K562 (cell line): Measurements from ENCODE around the gene UBXN10. TPM values are rescaled to one million over a fixed set of nuclear protein-coding genes. Genes with fewer than 3 reads are reported as not detected.

Experiments used
- ATAC-seq: fragments of 200-7000 bp; cut with Tn5 transposase; 3 replicates; pipeline ENCODE4 v1.9.1; 2020; ENCODE audit warnings: moderate library complexity
- BruUV-seq: library from RNA; stranded (reverse); fragments of 400-500 nt; replicated peaks from 2 replicates; lab custom pipeline; 2021; lab: Mats Ljungman, UMichigan
- CTCF ChIA-PET: fragments of 300-600 bp; formaldehyde crosslinking; extraction: SDS; loops from one replicate; lab custom pipeline; 2021; ENCODE audit warnings: low intra/inter-chr PET ratio; lab: Yijun Ruan, JAX
- POLR2A ChIA-PET: fragments of 300-600, 350-650 bp; sonication (Branson Sonifier 250); formaldehyde crosslinking; extraction: SDS; loops from one replicate; lab custom pipeline; 2021; ENCODE audit warnings: antibody characterized with exemption, inconsistent platforms; lab: Yijun Ruan, JAX
- DNase-seq, 4 experiments: peaks; one replicate each; pipeline versions ENCODE4 v3.0.0 to v3.0.0-alpha.2; 2011 to 2018; ENCODE audit warnings: low spot score in 3 of 4, mixed read lengths in 3 of 4; ENCODE audit errors: extremely low read depth in 1 of 4
- FAIRE-seq: peaks from 2 replicates; lab custom pipeline; 2011; peaks lifted over from hg19 to GRCh38; lab: Jason Lieb, UNC
- H2AFZ ChIP-seq: 2 replicates; pipeline ENCODE4 v1.6.0; 2011; ENCODE audit warnings: low read depth, low read length, control low read depth, inconsistent platforms
- H3K27ac ChIP-seq: fragments of 200-600 bp; 3 replicates; pipeline ENCODE4 v1.8.0; 2011; ENCODE audit warnings: low read depth, mild to moderate bottlenecking, control low read depth, inconsistent platforms, low read length, moderate library complexity, mixed read lengths; ENCODE audit errors: extremely low read depth
- H3K27me3 ChIP-seq, 2 experiments: fragments of 300-600 bp in 1 of 2; 2 replicates in 1 of 2; 3 replicates in 1 of 2; pipeline versions ENCODE4 v1.6.0 to v1.8.0; 2011; ENCODE audit warnings: inconsistent platforms in 2 of 2, low read length in 2 of 2, mild to moderate bottlenecking in 1 of 2, mixed read lengths in 1 of 2, moderate library complexity in 1 of 2; ENCODE audit not compliant: control insufficient read depth in 2 of 2, insufficient read depth in 2 of 2
- H3K36me3 ChIP-seq: fragments of 300-600 bp; 3 replicates; pipeline ENCODE4 v1.8.0; 2011; ENCODE audit warnings: mild to moderate bottlenecking, low read length, inconsistent platforms; ENCODE audit not compliant: control insufficient read depth, insufficient read depth
- H3K4me1 ChIP-seq, 2 experiments: fragments of 200-600 bp in 1 of 2; replicated peaks in 1 of 2; 2 replicates in 1 of 2; 3 replicates in 1 of 2; pipeline versions ENCODE4 v1.5.1 to v1.8.0; 2011; ENCODE audit warnings: inconsistent platforms in 2 of 2, low read length in 2 of 2, mild to moderate bottlenecking in 1 of 2, mixed read lengths in 1 of 2, moderate library complexity in 1 of 2; ENCODE audit not compliant: control insufficient read depth in 2 of 2, insufficient read depth in 2 of 2
- H3K4me2 ChIP-seq: 2 replicates; pipeline ENCODE4 v1.6.1; 2011; ENCODE audit warnings: low read length, control low read depth, inconsistent platforms, mixed read lengths; ENCODE audit not compliant: insufficient read depth
- H3K4me3 ChIP-seq: fragments of 200-600 bp; sonication (generic), shearing (Covaris generic); 2 replicates; pipeline ENCODE4 v1.5.1; 2016; ENCODE audit warnings: control low read depth, inconsistent platforms
- H3K79me2 ChIP-seq: fragments of 200-600 bp; 3 replicates; pipeline ENCODE4 v1.8.0; 2011; ENCODE audit warnings: low read length, inconsistent platforms; ENCODE audit not compliant: control insufficient read depth, insufficient read depth
- H3K9ac ChIP-seq, 2 experiments: 2 replicates each; pipeline versions ENCODE4 v1.6.0 to v1.6.1; 2011; ENCODE audit warnings: low read depth in 2 of 2, low read length in 2 of 2, control low read depth in 1 of 2, inconsistent platforms in 1 of 2, mild to moderate bottlenecking in 1 of 2, mixed read lengths in 1 of 2; ENCODE audit not compliant: insufficient read depth in 1 of 2
- H3K9me1 ChIP-seq: one replicate; pipeline ENCODE4 v1.6.0; 2011; ENCODE audit warnings: inconsistent platforms, mild to moderate bottlenecking, low read length, moderate library complexity; ENCODE audit not compliant: control insufficient read depth, insufficient read depth
- H3K9me3 ChIP-seq: replicated peaks from 2 replicates; pipeline ENCODE4 v1.5.1; 2011; ENCODE audit warnings: low read depth, low read length, inconsistent platforms; ENCODE audit not compliant: control insufficient read depth, insufficient read depth
- H4K20me1 ChIP-seq: replicated peaks from 2 replicates; pipeline ENCODE4 v1.6.1; 2011; ENCODE audit warnings: low read length, inconsistent platforms, mixed read lengths; ENCODE audit not compliant: control insufficient read depth, insufficient read depth
- C11orf30 ChIP-seq: fragments of 450-650 bp; IDR thresholded peaks from 2 replicates; pipeline ENCODE4 v1.6.1; 2016; ENCODE audit warnings: low read depth, mild to moderate bottlenecking
- CBFB ChIP-seq: sonication (generic); formaldehyde crosslinking; IDR thresholded peaks from 2 replicates; pipeline ENCODE4 v1.4.0; 2020; ENCODE audit warnings: mild to moderate bottlenecking, missing genetic modification reagents
- FOSL1 ChIP-seq: fragments of 200-800 bp; sonication (Bioruptor generic); conservative IDR thresholded peaks from 2 replicates; pipeline ENCODE4 v1.6.1; 2016; ENCODE audit warnings: missing genetic modification characterization, missing compliant biosample characterization
- HDGF ChIP-seq: fragments of 450-650 bp; IDR thresholded peaks from 2 replicates; pipeline ENCODE4 v1.6.1; 2016
- IFI16 ChIP-seq: fragments of 250-450 bp; sonication (Bioruptor Pico); IDR thresholded peaks from 2 replicates; pipeline ENCODE4 v2.1.2; 2022; ENCODE audit warnings: mild to moderate bottlenecking, inconsistent platforms
- MAFK ChIP-seq: IDR thresholded peaks from 2 replicates; pipeline ENCODE4 v1.6.1; 2011; ENCODE audit warnings: low read length, improper control_type of control experiment
- NELFE ChIP-seq: IDR thresholded peaks from 2 replicates; pipeline ENCODE4 v1.6.1; 2011; ENCODE audit warnings: mild to moderate bottlenecking; ENCODE audit not compliant: insufficient read depth, insufficient read length
- PHB ChIP-seq: fragments of 250-450 bp; sonication (Bioruptor Pico); IDR thresholded peaks from 2 replicates; pipeline ENCODE4 v1.5.0; 2021
- RFX7 ChIP-seq: fragments of 250-450 bp; sonication (Bioruptor Pico); IDR thresholded peaks from 2 replicates; pipeline ENCODE4 v1.5.1; 2021; ENCODE audit warnings: mild to moderate bottlenecking
- SMARCA4 ChIP-seq: fragments of 450-650 bp; IDR thresholded peaks from 2 replicates; pipeline ENCODE4 v1.6.1; 2016
- ZBTB7A ChIP-seq: IDR thresholded peaks from 2 replicates; pipeline ENCODE4 v1.6.1; 2011; ENCODE audit warnings: low read depth, mild to moderate bottlenecking, low read length, moderate library complexity, borderline replicate concordance; ENCODE audit not compliant: control insufficient read depth
- ZNF586 ChIP-seq: fragments of 450-650 bp; formaldehyde crosslinking; conservative IDR thresholded peaks from 2 replicates; pipeline ENCODE4 v1.4.0; 2020; ENCODE audit warnings: mild to moderate bottlenecking, moderate library complexity
- WGBS: fragments of 100-300 bp; shearing (Covaris generic); methylation state at CpG from one replicate; pipeline ENCODE4 v1.1.6; 2016; ENCODE audit warnings: low coverage, mixed read lengths; ENCODE audit not compliant: insufficient coverage; ENCODE audit errors: missing lambda C conversion rate; 5-methylcytosine and 5-hydroxymethylcytosine counted together
- in situ Hi-C: fragments of 300-500 bp; cut with MboI; formaldehyde crosslinking; loops from 4 replicates; pipeline ENCODE4 v1.15.0; 2018; ENCODE audit warnings: inconsistent platforms, mixed read lengths
- intact Hi-C: fragments of 100-400 bp; cut with micrococcal nuclease; formaldehyde crosslinking; loops from 2 replicates; pipeline ENCODE4 v1.14.2; 2022
- polyA plus RNA-seq, 8 experiments: library from polyadenylated mRNA; depleted of rRNA in 4 of 8; stranded (reverse) in 5 of 8; unstranded in 3 of 8; fragments of >200 nt; fragmentation: Nextera tagmentation in 2 of 8; fragmentation: Illumina TruSeq in 1 of 8; extraction: Ambion mirVana in 2 of 8; extraction: Trizol in 1 of 8; gene quantifications; 2 replicates each; pipeline versions ENCODE4 v1.2.1 to v1.2.3, GENCODE V29; 2011 to 2014; ENCODE audit warnings: inconsistent platforms in 1 of 8, missing spikeins in 1 of 8
- total RNA-seq, 7 experiments: library from RNA; depleted of rRNA in 6 of 7; stranded (reverse); fragments of >200 nt in 6 of 7; fragmentation: Illumina TruSeq in 2 of 7; extraction: Trizol in 2 of 7; gene quantifications; 2 replicates each; pipeline versions ENCODE4 v1.2.1 to v1.2.3, GENCODE V29; 2011 to 2021; ENCODE audit warnings: low replicate concordance in 1 of 7
- TF ChIP-seq, protein P1 (sequence below): sonication (generic); formaldehyde crosslinking; IDR thresholded peaks from 2 replicates; pipeline ENCODE4 v1.8.0; 2022; ENCODE audit warnings: missing genetic modification reagents, mild to moderate bottlenecking, moderate library complexity, borderline replicate concordance
- TF ChIP-seq, protein P2 (sequence below): fragments of 250-450 bp; sonication (Bioruptor Pico); IDR thresholded peaks from 2 replicates; pipeline ENCODE4 v1.8.0; 2022; ENCODE audit warnings: moderate library complexity, mild to moderate bottlenecking, inconsistent platforms
- TF ChIP-seq, protein P3 (sequence below), 3 experiments: fragments of 200-800 bp in 1 of 3; fragments of 250-450 bp in 1 of 3; fragments of 450-650 bp in 1 of 3; sonication (Bioruptor Pico) in 1 of 3; sonication (Bioruptor generic) in 1 of 3; formaldehyde crosslinking in 1 of 3; IDR thresholded peaks; 2 replicates each; pipeline versions ENCODE4 v1.6.1 to v1.8.0; 2016 to 2022; ENCODE audit warnings: mild to moderate bottlenecking in 2 of 3, missing genetic modification characterization in 2 of 3, missing compliant biosample characterization in 1 of 3, moderate library complexity in 1 of 3
- TF ChIP-seq, protein P4 (sequence below): fragments of 450-650 bp; IDR thresholded peaks from 2 replicates; pipeline ENCODE4 v1.6.1; 2018; ENCODE audit not compliant: partially characterized antibody

UBXN10 gene
- total and polyA plus RNA-seq, 9 of the 15 experiments (the other 6 are each of a cell fraction or from before 2014, with no cell fraction given) = 10.7 to 17.7 (median 13.6) TPM

DNA sequence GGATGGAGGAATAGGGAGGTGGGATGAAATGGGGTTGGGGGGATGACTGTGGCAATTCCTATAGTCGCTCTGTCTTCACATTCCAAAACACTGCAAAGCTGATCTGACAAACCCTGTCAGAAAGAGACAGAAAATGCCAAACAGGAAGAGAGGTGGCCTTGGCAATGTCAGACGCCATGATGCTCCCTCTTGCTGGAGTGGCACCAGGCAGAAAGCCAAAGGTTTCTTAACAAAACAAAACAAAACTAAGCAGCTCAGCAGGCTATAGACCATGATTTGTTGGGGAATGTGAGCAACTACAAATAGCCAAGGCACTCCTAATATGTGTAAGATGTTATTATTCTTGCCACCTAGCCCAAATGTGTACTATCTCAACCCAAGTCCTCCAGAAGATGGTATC lies 43.3 kb downstream of the UBXN10 start:
- Histone ChIP-seq H3K4me1 (no peaks in the 10 kb centered on the region), H3K9ac (no peak overlapping the region), H3K9me1 (no peaks in the 10 kb centered on the region), H3K27me3 (peaks cover 39 to 51% of the 10 kb centered on the region in 2 experiments), H3K4me3 (no peak overlapping the region), H3K36me3 (no peaks in the 10 kb centered on the region), H3K4me2 (no peak overlapping the region), H3K9me3 (no peaks in the 10 kb centered on the region), H3K27ac (no peak overlapping the region), H4K20me1 (no peaks in the 10 kb centered on the region; the same call in 1 of the 2 replicates), H3K79me2 (no peaks in the 10 kb centered on the region), H2AFZ (no peak overlapping the region)
- DNase-seq (no peak), ATAC-seq (no peak), FAIRE-seq (no peak)
- CTCF ChIA-PET = no interaction called here
- WGBS = 0% methylated on average over 2 of the region's 2 CpGs
- POLR2A ChIA-PET = interaction anchor here (0.6 to 1.2 kb wide), 2 partner anchors 9 to 11 kb away, joined by 3 to 7 read pairs; no protein-coding TSS in a partner anchor
- in situ Hi-C loops = no loop called here
- intact Hi-C loops = no loop called here
- no TSS peak for BruUV-seq
- TF ChIP-seq NELFE = no peak
- no peak for TF ChIP-seq C11orf30
- TF ChIP-seq SMARCA4 = no peak
- no peak for TF ChIP-seq IFI16
- no peak for TF ChIP-seq FOSL1 (tag)
- TF ChIP-seq PHB (CRISPR knock-in tag) = no peak
- no peak for TF ChIP-seq ZBTB7A
- no peak for TF ChIP-seq RFX7 (CRISPR knock-in tag)
- no peak for TF ChIP-seq MAFK
- no peak for TF ChIP-seq ZNF586
- TF ChIP-seq, protein P1, sequence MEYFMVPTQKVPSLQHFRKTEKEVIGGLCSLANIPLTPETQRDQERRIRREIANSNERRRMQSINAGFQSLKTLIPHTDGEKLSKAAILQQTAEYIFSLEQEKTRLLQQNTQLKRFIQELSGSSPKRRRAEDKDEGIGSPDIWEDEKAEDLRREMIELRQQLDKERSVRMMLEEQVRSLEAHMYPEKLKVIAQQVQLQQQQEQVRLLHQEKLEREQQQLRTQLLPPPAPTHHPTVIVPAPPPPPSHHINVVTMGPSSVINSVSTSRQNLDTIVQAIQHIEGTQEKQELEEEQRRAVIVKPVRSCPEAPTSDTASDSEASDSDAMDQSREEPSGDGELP (CRISPR knock-in tag) = no peak
- no peak for TF ChIP-seq HDGF
- no peak for TF ChIP-seq CBFB (CRISPR knock-in tag)
- TF ChIP-seq, protein P2, sequence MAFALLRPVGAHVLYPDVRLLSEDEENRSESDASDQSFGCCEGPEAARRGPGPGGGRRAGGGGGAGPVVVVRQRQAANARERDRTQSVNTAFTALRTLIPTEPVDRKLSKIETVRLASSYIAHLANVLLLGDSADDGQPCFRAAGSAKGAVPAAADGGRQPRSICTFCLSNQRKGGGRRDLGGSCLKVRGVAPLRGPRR = no peak
- TF ChIP-seq, protein P3, sequence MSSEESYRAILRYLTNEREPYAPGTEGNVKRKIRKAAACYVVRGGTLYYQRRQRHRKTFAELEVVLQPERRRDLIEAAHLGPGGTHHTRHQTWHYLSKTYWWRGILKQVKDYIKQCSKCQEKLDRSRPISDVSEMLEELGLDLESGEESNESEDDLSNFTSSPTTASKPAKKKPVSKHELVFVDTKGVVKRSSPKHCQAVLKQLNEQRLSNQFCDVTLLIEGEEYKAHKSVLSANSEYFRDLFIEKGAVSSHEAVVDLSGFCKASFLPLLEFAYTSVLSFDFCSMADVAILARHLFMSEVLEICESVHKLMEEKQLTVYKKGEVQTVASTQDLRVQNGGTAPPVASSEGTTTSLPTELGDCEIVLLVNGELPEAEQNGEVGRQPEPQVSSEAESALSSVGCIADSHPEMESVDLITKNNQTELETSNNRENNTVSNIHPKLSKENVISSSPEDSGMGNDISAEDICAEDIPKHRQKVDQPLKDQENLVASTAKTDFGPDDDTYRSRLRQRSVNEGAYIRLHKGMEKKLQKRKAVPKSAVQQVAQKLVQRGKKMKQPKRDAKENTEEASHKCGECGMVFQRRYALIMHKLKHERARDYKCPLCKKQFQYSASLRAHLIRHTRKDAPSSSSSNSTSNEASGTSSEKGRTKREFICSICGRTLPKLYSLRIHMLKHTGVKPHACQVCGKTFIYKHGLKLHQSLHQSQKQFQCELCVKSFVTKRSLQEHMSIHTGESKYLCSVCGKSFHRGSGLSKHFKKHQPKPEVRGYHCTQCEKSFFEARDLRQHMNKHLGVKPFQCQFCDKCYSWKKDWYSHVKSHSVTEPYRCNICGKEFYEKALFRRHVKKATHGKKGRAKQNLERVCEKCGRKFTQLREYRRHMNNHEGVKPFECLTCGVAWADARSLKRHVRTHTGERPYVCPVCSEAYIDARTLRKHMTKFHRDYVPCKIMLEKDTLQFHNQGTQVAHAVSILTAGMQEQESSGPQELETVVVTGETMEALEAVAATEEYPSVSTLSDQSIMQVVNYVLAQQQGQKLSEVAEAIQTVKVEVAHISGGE (CRISPR knock-in tag; IDR thresholded peaks at IDR 0.05) = no peak
- TF ChIP-seq, protein P4, sequence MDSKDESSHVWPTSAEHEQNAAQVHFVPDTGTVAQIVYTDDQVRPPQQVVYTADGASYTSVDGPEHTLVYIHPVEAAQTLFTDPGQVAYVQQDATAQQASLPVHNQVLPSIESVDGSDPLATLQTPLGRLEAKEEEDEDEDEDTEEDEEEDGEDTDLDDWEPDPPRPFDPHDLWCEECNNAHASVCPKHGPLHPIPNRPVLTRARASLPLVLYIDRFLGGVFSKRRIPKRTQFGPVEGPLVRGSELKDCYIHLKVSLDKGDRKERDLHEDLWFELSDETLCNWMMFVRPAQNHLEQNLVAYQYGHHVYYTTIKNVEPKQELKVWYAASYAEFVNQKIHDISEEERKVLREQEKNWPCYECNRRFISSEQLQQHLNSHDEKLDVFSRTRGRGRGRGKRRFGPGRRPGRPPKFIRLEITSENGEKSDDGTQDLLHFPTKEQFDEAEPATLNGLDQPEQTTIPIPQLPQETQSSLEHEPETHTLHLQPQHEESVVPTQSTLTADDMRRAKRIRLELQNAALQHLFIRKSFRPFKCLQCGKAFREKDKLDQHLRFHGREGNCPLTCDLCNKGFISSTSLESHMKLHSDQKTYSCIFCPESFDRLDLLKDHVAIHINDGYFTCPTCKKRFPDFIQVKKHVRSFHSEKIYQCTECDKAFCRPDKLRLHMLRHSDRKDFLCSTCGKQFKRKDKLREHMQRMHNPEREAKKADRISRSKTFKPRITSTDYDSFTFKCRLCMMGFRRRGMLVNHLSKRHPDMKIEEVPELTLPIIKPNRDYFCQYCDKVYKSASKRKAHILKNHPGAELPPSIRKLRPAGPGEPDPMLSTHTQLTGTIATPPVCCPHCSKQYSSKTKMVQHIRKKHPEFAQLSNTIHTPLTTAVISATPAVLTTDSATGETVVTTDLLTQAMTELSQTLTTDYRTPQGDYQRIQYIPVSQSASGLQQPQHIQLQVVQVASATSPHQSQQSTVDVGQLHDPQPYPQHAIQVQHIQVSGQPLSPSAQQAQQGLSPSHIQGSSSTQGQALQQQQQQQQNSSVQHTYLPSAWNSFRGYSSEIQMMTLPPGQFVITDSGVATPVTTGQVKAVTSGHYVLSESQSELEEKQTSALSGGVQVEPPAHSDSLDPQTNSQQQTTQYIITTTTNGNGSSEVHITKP = no peak
